NB4 (cell line): ENCODE data around the gene KRT27.
A peak's percentile ranks its signal among the peaks of the same experiment; 100 is the strongest.

ENCODE experiments used
- CTCF ChIP-seq: IDR thresholded peaks from one replicate; pipeline ENCODE4 v1.5.1; 2012; ENCODE audit warnings: low read depth, low read length
- POLR2A ChIP-seq: IDR thresholded peaks from 2 replicates; pipeline ENCODE4 v1.6.1; 2011; ENCODE audit warnings: mild to moderate bottlenecking; ENCODE audit not compliant: insufficient read length; ENCODE audit errors: extremely low read depth

- peak; percentile 16 for TF ChIP-seq CTCF
- TF ChIP-seq POLR2A = no peak
Observed at GRCh38 chr17:40791787-40792436, 9.6 kb upstream of the KRT27 start.
